Daoy (cell line): ENCODE data around the gene MEPE. TPM values are rescaled to one million over a fixed set of nuclear protein-coding genes. Genes with fewer than 3 reads are reported as not detected.
A peak's percentile ranks its signal among the peaks of the same experiment; 100 is the strongest.

ENCODE experiments used
- DNase-seq: peaks from one replicate; pipeline ENCODE4 v3.0.0-alpha.2; 2015; ENCODE audit warnings: low read depth
- total RNA-seq: library from RNA; depleted of rRNA; stranded (reverse); fragments of >200 nt; shearing (Covaris generic); gene quantifications from 2 replicates; pipeline ENCODE4 v1.2.3, GENCODE V29; 2014

Gene MEPE
- total RNA-seq, 1 experiment from 2014 or later: not detected

DNA sequence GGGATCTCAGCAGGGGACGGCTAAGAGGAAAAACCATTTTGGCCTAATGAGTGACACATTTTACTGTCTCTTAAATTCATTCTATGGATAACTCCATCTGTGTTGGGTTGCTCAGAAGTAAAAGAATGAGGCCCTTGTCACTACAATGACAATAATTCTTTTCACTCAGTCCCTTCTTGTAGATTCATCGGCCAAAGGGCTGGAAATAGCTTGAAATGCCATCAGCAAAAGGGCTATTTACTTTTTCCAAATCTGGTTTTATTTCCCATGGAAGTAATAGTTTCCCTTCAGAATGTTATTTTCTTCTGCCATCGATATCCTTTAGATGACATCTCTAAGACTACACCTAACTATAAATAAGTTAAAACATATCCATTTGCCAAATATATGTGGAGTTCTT, 7.4 kb downstream of the MEPE start:
- no peak for DNase-seq

DNA sequence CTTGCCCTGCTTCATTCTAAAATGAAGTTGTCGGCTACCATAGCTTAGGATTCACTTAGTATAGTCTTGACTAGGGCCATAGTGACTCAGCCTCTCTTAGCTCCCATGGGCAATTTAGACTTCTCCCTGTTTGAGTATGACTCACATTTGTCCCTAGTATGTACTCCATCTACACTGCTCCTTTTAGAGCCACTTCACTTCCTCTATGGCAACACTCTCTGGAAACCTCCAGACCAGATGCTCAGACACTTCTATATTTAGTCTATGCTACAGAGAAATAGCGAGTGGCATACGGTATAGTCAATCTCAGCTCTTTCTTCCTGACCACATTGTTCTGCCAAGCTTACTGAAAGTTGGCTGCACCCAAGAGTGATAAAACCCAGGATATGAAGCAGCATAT, 11.2 kb downstream of the MEPE start:
- DNase-seq: peak; percentile 60

- DNase-seq: no peak
Measured at GRCh38 chr4:87844452-87844851, 11.7 kb downstream of the MEPE start.

DNA sequence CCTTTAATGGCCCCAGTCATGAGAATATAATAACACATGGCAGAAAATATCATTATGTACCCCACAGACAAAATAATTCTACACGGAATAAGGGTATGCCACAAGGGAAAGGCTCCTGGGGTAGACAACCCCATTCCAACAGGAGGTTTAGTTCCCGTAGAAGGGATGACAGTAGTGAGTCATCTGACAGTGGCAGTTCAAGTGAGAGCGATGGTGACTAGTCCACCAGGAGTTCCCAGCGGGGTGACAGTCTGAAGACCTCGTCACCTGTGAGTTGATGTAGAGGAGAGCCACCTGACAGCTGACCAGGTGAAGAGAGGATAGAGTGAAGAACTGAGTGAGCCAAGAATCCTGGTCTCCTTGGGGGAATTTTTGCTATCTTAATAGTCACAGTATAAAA, 13.5 kb downstream of the MEPE start:
- DNase-seq: no peak

GRCh38 chr4:87848622-87849351, 16.0 kb downstream of the MEPE start:
- DNase-seq: peak; percentile 35

DNA sequence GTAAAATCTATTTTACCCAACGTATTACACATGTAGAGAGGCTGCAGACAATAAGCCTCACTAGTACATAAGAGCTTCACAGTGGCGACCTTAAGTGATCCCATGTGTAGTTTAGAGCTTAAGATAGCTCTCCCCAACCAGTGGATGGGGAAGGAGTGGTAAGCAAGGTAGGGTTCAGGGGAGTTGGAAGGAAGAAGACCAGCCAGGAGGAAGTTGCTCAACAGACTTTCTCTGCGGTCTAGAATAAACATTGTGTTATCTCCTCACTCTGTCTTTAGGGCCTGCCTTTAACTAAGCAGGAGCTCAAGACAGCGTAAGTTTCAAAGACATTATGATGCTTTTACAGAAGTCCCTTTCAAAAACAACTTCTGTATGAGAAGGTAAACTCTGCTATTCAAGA, 16.8 kb downstream of the MEPE start:
- DNase-seq: no peak

GRCh38 chr4:87851332-87851731, 18.6 kb downstream of the MEPE start:
- no peak for DNase-seq

GRCh38 chr4:87851953-87852352, 19.2 kb downstream of the MEPE start:
- no peak for DNase-seq

DNA sequence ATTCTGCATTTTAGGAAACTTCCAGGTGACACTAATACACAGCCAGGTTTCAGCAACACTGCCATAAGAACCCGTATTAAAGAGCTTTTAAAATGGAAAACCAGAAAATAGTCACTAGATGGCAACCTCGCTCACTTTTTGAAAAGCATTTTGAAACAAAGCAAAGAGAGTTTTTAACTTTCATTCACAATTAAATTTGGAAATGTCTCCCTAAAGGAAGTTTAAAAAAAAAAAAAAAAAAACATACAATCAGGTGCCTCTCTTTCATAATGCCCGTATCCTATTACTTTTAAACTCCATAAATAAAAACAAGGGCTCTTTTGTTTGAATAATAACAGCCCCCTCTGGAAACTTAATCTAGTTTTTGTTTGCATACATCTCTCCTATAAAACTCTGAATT, 20.3 kb downstream of the MEPE start:
- DNase-seq: peak; percentile 4

- DNase-seq: no peak
Measured at GRCh38 chr4:87853891-87854290, 21.1 kb downstream of the MEPE start.

- DNase-seq: no peak
Measured at GRCh38 chr4:87855559-87855958, 22.8 kb downstream of the MEPE start.

DNA sequence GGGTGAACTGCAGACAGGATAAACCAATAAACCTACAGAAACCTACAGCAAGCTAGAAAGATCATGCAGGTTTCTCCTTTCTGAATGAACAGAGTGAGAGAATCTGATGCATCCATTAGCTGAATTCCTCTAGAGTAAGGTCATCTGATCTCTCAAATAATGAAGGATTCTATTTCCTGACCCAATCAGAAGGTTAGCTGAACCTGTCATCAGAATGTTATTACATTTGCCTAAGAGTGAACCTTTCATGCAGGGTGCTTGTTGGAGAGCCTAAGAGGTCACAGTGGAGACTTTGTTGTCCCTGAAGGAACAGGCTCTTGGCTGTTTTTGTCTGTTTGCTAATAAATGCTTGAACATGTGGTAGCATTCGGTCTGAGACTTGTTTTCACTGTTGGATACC, 24.0 kb downstream of the MEPE start:
- DNase-seq: no peak

DNA sequence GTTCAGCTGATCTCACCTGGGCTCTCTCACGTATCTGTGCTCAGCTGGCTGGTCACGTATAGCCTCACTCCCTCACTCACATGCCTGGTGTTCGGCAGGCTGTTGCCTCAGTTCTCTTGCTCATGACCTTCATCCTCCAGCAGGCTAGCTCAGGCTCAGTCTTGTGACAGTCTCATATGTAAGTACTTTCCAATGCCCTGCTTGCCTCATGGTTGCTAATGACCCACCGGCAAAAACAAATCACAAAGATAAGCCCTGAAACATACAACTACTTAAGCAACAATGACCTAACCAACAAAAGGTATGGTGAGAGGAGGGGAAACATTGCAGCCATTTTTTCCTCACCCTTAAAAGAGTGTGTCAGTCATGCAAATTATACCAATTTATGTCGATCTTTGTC, 25.0 kb downstream of the MEPE start:
- DNase-seq: no peak

GRCh38 chr4:87862236-87862635, 29.5 kb downstream of the MEPE start:
- DNase-seq: no peak

DNA sequence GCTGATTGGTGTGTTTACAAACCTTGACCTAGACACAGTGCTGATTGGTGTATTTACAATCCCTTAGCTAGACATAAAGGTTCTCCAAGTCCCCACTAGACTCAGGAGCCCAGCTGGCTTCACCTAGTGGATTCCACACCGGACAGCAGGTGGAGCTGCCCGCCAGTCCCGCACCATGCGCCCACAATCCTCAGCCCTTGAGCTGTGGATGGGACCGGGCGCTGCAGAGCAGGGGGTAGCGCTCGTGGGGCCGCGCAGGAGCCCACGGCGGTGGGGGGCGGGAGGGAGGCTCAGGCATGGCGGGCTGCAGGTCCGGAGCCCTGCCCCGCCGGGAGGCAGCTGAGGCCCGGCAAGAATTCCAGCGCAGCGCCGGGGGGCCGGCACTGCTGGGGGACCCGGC, 30.7 kb downstream of the MEPE start:
- no peak for DNase-seq

- no peak for DNase-seq
Measured at GRCh38 chr4:87864321-87864720, 31.6 kb downstream of the MEPE start.

DNA sequence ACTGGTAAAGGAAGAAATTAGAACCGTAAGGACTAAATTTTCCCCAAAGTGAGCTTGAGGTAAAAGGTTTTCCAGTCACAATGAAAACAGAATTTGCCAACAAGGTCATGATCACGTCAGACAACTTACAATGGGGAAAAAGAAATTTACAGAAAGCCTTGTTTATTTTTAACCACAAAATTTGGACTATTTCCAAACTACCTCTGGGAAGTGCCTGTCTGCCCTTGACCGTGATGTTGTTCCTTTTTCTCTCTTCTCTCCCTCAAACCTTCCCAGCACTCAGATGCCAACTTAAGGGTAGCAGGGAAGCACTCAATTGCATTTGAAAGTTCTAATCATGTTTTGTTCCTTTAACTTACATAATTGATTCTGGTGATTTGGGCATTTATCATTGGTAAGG, 32.5 kb downstream of the MEPE start:
- no peak for DNase-seq

GRCh38 chr4:87865960-87866598, 33.3 kb downstream of the MEPE start:
- DNase-seq: peak; percentile 8

DNA sequence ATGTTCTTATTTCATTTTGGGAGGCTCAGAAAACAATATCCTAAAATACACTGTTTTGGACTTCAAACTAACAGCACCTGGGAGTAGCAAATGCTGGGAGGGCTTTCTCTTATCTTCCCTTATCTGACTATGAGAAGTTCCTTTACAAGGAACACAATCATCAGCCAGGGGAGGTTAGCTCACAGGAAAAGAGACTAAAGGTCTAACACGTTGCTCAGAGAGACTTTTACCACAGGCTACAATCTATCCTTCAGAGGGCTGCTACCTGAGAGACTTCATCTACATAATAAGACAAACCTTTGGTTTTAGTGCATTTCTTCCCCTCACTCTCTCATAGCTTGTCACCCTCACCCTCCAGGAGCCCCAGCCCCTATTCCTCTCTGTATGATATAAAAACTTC, 35.8 kb downstream of the MEPE start:
- no peak for DNase-seq

GRCh38 chr4:87872028-87872427, 39.3 kb downstream of the MEPE start:
- no peak for DNase-seq

DNA sequence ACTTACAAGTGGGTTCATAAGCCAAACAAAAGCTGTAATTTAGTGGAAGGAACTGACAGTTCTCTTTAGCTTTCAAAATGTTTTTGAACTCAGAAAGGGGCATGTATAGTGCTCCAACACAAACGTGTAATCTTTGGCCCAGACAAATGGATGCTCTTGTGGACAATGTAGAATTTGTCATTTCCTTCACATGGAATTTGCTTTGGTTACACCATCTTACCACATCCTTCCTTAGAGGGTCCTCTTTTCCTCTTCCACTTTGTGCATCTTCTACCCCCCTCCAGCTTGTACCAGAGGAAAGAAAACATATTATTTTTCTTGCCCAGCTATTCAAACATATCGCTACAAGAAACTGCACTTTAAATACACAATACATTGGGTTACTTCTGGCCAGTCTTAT, 42.4 kb downstream of the MEPE start:
- DNase-seq: no peak

DNA sequence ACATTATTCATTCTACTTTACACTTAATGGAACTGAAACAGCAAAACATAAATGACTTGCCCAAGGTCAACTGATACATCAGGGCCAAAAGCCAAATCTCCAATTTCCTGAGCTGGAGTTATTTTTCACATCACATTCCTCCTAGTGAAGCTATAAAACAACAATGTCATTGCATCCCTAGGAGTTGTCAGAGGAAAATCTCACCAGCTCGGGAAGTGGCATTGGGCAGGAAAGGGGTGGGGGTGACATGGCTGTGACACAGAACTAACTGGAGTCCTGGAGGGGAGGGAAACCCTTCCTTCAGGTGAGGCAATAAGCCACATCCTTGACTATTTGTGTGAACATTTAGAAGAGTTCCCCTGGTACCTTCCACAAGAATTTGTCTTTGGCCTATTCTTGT, 47.3 kb downstream of the MEPE start:
- DNase-seq: no peak

DNA sequence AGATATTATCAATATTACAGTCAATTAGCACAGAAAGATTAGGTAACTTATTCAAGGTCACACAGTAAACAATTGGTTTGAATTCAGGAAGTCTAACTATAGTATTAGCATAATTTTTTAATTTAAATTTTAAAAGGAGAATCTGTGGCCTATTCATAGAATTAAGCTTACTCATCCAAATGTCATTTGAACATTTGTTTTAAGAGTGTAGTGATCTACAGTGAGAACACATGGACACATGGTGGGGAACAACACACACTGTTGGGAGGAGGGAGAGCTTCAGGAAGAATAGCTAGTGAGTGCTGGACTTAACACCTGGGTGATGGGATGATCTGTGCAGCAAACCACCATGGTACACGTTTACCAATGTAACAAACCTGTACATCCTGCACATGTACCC, 48.3 kb downstream of the MEPE start:
- no peak for DNase-seq

- DNase-seq: no peak
Measured at GRCh38 chr4:87882321-87882720, 49.6 kb downstream of the MEPE start.
